KG1 (cell line): ENCODE measurements around the gene PCCB.
"Not testable (repeated sequence)": the region's sequence is repeated elsewhere in the genome, so short reads cannot be mapped to it uniquely, and the experiment has no call there.

Source experiments
- DNase-seq: peaks from one replicate; lab custom pipeline; 2025; lab: John Stamatoyannopoulos, UW

The PCCB gene

DNA sequence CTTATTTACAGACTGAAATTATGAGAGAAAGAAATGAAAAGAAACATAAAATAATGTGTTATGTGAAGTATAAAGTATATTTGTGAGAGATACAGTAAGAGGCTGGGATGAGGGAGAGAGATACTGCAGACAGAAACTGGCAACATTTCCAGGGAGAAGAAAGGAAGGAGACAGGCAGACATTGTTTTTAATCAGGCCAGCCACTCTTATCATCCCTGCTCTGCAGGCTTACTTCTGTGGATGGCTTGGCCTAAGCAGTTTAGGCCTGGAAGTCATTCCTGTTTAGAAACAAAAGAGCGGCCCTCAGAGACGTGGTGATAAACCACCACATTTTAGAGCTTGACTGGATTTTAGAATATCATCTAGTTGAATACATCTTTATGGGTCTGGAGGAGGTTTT lies 12.4 kb downstream of the PCCB start:
- no peak for DNase-seq

DNA sequence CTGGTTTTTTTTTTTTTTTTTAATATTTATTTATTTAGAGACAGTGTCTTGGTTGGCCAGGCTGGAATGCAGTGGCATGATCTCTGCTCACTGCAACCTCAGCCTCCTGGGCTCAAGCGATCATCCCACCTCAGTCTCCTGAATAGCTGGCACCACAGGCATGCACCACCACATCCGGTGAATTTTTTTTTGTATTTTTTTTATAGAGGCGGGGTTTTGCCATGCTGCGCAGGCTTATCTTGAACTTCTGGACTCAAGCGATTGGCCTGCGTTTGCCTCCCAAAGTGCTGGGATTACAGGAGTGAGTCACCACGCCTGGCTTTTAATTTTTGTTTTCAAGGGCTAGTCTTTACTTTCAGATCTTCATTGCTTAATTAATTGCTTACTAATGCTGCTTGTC lies 13.1 kb downstream of the PCCB start:
- no peak for DNase-seq

- not testable (repeated sequence) for DNase-seq
Measured at GRCh38 chr3:136266468-136267125, 16.5 kb downstream of the PCCB start.

DNA sequence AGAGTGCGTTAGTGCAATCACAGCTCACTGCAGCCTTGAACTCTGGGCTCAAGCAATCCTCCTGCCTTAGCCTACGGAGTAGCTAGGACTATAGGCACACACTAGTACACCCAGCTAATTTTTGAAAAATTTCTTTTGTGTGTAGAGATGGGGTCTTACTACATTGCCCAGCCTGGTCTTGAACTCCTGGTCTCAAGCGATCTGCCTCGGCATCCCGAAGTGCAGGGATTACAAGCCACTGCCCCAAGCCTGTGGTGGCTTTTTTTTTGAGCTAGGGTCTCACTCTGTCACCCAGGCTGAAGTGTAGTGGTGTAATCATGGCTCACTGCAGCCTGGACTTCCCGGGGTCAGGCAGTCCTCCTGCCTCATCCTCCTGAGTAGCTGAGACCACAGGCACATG lies 17.1 kb downstream of the PCCB start:
- DNase-seq: no peak

- DNase-seq: no peak
Measured at GRCh38 chr3:136270179-136270578, 20.0 kb downstream of the PCCB start.

DNA sequence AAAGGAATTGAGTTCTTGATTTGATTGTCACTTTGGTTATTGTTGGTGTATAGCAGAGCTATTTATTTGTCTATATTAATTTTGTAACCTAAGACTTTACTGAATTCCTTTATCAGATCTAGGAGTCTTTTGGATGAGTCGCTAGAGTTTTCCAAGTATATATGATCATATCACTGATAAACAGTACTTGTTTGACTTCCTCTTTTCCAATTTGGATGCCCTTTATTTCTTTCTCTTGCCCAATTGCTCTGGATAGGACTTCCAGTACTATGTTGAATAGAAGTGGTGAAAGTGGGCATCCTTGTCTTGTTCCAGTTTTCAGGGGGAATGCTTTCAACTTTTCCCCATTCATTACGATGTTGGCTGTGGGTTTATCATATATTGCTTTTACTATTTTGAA lies 21.5 kb downstream of the PCCB start:
- DNase-seq: not testable (repeated sequence)

- DNase-seq: no peak
Measured at GRCh38 chr3:136276049-136276755, 26.1 kb downstream of the PCCB start.

DNA sequence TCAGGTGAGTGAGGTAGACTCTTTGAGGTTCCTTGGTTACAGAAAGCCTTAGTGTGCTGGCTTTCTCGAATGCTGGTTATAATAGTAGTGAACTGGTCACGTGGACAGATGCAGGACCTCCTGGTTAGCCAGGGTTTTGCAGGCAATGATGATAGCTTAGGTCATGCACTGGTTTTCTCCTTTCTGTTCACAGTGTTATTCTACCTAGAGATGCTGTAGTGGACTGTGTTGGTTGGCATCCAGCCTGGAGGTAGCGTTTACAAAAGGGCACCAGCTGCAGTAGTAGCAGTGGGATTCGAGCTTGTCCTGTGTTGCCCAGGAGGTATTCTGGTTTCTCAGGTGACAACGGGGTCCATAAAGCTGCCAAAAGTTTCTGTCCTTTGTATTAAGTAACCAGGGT lies 27.0 kb downstream of the PCCB start:
- DNase-seq: no peak

DNA sequence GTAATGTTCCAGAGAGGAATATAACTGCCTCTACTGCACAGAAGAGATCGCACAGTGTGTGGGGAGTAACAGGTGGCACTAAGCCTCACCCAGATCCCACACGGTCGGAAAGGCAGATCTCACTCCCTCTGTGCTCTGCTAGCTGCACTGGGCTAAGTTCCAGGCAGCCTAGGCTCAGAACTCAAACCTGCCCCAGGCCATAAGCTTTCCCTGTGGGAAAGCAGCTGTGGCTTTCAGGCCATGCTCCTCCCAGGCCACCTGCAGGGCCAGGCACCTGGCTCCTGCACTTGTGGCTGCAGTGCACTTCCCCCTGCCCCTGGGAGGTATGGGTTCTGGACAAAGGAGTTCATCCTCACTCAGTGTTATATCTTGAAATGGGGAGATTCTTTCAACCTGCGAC lies 27.5 kb downstream of the PCCB start:
- no peak for DNase-seq

DNA sequence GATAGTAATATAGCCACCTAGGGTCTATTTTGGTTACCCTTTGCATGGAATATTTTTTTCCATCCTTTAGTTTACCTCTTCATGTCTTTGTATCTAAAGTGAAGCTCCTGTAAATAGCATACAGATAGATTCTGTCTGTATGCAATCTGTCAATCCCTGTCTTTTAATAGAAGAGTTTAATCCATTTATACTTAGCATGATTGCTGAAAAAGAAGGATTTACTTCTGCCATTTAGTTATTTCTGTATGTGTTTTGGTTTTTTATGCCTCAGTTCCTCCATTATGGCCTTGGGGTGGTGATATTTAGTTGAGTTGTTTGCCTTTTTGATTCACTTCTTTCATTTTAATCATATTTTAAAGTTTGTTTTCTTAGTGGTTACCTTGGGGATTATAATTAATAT lies 29.0 kb downstream of the PCCB start:
- no peak for DNase-seq

DNA sequence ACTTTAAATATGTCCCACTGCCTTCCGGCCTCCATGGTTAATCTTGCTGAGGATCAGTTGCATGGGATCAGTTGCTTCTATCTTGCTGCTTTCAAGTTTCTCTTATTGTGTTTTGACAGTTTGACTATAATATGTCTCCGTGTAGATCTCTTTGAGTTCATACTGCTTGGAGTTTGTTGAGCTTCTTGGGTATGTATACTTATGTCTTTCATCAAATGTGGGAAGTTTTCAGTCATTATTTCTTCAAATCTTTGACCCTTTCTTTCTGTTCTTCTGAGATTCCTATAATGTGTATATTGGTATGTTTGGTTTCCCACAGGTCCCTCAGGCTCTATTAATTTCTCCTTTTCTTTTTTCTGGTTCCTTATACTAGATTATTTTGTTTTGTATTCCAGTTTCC lies 30.8 kb downstream of the PCCB start:
- no peak for DNase-seq

DNA sequence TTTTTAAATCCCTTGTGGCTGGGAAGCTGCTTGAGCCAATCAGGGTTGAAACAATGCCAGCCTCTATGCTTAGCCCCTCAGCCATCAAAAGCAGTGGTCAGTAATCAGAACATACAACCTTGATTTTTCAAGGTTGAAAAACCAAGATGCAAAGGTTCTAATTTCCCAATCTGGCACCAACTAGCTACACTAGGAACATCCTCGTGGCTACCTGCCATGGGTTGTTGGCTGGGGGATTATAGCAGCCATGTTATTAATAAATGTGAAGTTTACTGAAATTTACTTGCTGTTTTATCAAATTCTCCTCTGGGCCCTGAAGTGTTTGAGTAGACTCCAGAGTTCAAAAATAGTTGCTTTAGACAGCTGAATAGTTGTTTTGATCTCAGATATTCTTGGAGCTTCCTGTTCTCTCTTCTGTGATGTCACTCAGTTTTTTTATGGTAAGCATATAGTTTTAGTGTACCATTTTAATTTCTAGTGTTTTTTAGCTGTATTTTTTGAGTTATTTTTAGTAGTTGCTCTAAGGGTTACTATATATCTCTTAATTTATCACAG lies 31.9 kb downstream of the PCCB start:
- no peak for DNase-seq

GRCh38 chr3:136283627-136284026 lies 33.5 kb downstream of the PCCB start:
- DNase-seq: no peak

DNA sequence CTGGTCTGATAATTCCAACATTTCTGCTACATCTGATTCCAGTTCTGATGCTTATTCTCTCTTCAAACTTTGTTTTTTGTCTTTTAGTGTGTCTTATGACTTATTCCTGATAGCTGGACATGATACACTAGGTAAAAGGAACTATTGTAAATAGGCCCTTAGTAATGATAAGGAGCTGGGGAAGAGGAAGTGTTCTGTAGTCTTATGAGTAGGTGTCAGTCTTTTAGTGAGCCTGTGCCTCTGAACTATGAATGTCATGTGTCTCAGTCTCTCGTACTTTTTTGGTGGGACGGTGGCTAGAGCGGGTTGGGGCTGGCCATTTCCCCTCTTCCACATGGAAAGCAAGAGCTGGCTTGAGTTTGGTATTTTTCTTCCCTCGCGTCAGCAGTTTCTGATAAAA lies 41.2 kb downstream of the PCCB start:
- DNase-seq: no peak

DNA sequence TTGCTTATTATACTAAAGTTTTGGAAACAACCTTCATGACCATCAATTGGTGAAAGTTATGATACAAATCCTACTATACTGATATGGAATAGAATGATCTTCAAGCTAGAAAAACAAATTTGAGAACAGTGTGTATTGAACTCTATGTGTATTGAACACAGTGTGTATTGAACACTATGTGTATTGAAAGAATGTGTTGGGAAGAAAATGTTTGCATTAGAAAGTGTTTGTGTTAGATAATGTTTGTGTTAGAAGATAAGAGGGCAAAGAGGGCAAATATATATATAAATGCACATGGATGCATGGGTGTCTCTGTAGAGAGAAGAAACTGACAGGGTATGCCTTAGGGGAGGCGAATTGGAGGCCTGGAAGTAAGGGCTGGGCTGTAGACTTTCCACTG lies 42.4 kb downstream of the PCCB start:
- DNase-seq: no peak

DNA sequence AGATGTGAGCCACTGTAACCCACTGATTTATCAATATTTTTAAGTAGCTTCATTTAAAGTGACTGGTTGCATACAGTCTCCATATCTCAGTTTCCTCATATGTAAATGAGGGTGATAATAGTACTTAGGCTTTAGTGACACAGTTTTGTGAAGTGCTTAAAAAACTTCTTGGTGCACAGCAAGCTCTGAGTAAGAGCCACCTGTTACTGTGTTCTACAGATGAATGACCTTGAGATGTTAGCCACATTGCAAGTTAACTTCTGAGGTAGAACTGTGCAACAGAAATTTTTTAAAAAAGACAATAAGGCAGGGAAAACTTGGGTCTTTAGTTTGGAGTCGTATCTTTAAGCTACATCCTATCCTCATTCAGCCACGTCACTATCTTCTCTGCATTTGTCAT lies 43.1 kb downstream of the PCCB start:
- DNase-seq: no peak

- DNase-seq: no peak
Measured at GRCh38 chr3:136294176-136294575, 44.0 kb downstream of the PCCB start.

GRCh38 chr3:136296960-136297359 lies 46.8 kb downstream of the PCCB start:
- no peak for DNase-seq

DNA sequence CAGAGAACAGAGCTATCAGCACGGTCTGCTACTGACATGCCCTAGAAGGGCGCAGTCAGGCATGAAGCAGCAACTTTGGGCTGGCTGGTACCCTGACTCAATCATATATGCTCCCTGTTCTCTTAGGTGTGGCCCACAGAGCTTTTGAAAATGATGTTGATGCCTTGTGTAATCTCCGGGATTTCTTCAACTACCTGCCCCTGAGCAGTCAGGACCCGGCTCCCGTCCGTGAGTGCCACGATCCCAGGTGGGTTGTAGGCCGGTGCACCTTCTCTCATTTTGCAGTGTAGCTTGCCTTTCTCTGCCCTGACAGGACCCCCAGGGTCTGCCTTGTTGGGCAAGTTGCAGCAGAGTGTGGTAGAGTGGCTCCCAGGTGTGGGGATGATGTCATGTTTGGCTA lies 47.7 kb downstream of the PCCB start:
- no peak for DNase-seq

DNA sequence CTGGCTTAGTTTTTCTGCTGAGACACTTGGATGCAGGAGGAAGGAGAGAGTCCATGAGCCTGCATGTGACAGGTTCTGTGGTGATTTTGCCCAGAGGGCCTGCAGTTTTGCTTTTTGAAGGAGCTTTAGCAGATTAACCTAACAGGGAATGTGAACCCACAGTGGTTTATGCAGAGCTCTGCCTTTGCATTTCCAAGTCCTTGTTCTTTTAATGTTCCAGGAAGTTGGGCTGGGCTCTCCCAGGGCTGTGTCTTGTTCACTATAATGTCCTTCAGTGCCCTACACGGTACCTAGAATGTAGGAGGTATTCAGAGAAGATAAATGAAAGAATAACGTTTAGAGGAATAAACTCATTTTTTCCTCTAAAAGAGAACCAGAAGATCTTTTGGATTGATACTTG lies 50.3 kb downstream of the PCCB start:
- no peak for DNase-seq

GRCh38 chr3:136305879-136306278 lies 55.7 kb downstream of the PCCB start:
- peak; percentile 14 for DNase-seq

DNA sequence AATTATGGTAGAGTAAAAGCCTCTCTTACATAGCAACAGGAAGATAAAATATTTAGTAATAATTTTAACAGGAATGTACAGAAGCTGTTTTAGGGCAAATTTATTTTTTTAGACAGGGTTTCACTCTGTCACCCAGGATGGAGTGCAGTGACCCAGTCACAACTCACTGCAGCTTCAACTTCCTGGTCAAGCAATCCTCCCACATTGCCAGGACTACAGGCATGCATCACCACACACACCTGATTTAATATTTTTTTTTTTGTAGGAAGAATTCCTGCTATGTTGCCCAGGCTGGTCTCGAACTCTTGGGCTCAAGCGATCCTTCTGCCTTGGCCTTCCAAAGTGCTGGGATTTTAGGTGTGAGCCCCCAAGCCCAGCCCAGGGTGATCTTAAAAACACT lies 61.1 kb downstream of the PCCB start:
- no peak for DNase-seq

- DNase-seq: no peak
Measured at GRCh38 chr3:136311968-136312367, 61.8 kb downstream of the PCCB start.

DNA sequence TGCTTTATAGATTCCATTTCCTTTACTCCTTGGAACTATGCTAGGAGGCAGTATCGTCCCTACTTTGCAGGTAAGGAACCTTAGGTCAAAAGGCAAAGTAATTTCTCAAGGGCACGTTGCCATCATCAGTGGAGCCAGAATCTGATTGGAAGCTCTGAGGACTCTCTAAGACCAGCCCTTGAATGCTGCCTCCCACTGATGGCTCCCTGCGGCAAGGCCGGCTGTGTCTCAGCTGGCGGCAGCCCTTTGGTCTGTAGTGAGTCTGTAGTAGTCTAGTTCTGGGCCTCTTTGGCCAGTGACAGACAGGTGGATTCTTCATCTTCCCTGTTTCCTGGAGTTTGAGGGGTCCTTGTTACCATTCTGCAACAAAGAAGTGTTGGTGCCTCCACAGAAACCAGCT lies 76.2 kb downstream of the PCCB start:
- no peak for DNase-seq
